Upper lobe of right lung (tissue), 1 donor: Measurements from ENCODE around the gene DPY19L1. TPM values are rescaled to one million over a fixed set of nuclear protein-coding genes. Genes with fewer than 3 reads are reported as not detected.
"Not testable (repeated sequence)": the region's sequence is repeated elsewhere in the genome, so short reads cannot be mapped to it uniquely, and the experiment has no call there.

ENCODE experiments used
- ATAC-seq: fragments of 200-7000 bp; cut with Tn5 transposase; one replicate; pipeline ENCODE4 v1.9.1; 2020; ENCODE audit warnings: mild to moderate bottlenecking, moderate library complexity
- DNase-seq: peaks from one replicate; pipeline ENCODE4 v3.0.0-alpha.2; 2020
- H3K27ac ChIP-seq: fragments of 200-600 bp; one replicate; pipeline ENCODE4 v1.8.0; 2022
- H3K27me3 ChIP-seq: fragments of 200-600 bp; one replicate; pipeline ENCODE4 v1.8.0; 2022; ENCODE audit warnings: mild to moderate bottlenecking
- H3K36me3 ChIP-seq: fragments of 200-600 bp; one replicate; pipeline ENCODE4 v1.8.0; 2022
- H3K4me1 ChIP-seq: fragments of 200-600 bp; one replicate; pipeline ENCODE4 v1.8.0; 2022
- H3K4me3 ChIP-seq: fragments of 200-600 bp; one replicate; pipeline ENCODE4 v1.8.0; 2022; ENCODE audit warnings: mild to moderate bottlenecking
- H3K9me3 ChIP-seq: fragments of 200-600 bp; one replicate; pipeline ENCODE4 v1.8.0; 2022
- intact Hi-C: fragments of 100-400 bp; cut with DNase I; formaldehyde crosslinking; loops from one replicate; pipeline ENCODE4 v1.11.0; 2022
- total RNA-seq: library from RNA; stranded (reverse); fragmentation: NEBNext Ultra II Directional; extraction: Animal tissue kit (Norgen Biotek cat#: 25700); gene quantifications from one replicate; pipeline ENCODE4 v1.2.1, GENCODE V29; 2021
- TF ChIP-seq, protein P1 (sequence below): fragments of 200-600 bp; IDR thresholded peaks from one replicate; pipeline ENCODE4 v1.8.0; 2022; ENCODE audit warnings: antibody characterized with exemption
- donor health status: DM: no; HTN: yes; CAD: no; lungs with severe emphysema.

Gene DPY19L1
- total RNA-seq, 1 donor from 2014 or later = 52.0 TPM

DNA sequence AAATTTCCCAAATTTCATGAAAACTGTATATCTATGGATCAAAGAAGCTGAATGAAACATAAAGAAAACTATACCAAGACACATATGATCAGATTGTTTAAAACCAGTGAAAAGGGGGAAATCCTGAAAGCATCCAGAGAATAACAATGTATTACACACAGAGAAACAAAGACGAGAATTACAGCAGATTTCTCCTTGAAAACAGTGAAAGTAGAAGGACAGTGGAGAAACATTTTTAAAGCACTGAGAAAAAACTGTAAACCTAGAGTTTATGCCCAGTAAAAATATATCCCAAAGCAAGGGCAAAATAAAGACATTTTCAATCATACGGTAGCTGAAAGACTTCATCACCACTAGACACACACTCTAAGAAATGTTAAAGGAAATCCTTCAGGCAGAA lies 121.0 kb downstream of the DPY19L1 start:
- Histone ChIP-seq H3K9me3 (peaks cover 5% of the 10 kb centered on the region), H3K4me3 (no peak overlapping the region), H3K27ac (no peak overlapping the region), H3K4me1 (no peaks in the 10 kb centered on the region), H3K36me3 (no peaks in the 10 kb centered on the region), H3K27me3 (no peaks in the 10 kb centered on the region)
- intact Hi-C loops = no loop called here
- DNase-seq (no peak), ATAC-seq (no peak)
- TF ChIP-seq, protein P1, sequence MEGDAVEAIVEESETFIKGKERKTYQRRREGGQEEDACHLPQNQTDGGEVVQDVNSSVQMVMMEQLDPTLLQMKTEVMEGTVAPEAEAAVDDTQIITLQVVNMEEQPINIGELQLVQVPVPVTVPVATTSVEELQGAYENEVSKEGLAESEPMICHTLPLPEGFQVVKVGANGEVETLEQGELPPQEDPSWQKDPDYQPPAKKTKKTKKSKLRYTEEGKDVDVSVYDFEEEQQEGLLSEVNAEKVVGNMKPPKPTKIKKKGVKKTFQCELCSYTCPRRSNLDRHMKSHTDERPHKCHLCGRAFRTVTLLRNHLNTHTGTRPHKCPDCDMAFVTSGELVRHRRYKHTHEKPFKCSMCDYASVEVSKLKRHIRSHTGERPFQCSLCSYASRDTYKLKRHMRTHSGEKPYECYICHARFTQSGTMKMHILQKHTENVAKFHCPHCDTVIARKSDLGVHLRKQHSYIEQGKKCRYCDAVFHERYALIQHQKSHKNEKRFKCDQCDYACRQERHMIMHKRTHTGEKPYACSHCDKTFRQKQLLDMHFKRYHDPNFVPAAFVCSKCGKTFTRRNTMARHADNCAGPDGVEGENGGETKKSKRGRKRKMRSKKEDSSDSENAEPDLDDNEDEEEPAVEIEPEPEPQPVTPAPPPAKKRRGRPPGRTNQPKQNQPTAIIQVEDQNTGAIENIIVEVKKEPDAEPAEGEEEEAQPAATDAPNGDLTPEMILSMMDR = no peak

DNA sequence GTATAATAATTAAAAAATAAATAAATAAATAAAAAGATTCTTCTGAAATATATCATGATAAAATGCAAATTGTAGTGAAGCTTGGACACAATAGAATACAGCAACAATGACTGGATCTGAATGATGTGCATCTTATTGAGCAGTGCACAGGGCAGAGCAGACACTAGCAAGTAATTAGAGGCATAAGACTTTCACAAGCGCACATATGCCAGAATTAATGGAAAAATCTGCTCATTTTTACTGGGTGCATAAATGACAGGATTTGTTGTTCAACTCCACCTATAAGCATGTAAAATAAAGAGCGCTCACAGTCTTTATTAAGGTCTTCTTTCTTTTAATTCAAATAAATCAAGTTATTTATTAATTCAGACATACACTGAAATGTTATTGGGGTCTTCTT lies 125.0 kb downstream of the DPY19L1 start:
- DNase-seq (no peak), ATAC-seq (no peak)
- TF ChIP-seq, protein P1 = no peak
- Histone ChIP-seq H3K36me3 (no peaks in the 10 kb centered on the region), H3K27me3 (no peaks in the 10 kb centered on the region), H3K9me3 (peaks cover 5% of the 10 kb centered on the region), H3K27ac (no peak overlapping the region), H3K4me1 (no peaks in the 10 kb centered on the region), H3K4me3 (no peak overlapping the region)
- intact Hi-C loops = no loop called here

DNA sequence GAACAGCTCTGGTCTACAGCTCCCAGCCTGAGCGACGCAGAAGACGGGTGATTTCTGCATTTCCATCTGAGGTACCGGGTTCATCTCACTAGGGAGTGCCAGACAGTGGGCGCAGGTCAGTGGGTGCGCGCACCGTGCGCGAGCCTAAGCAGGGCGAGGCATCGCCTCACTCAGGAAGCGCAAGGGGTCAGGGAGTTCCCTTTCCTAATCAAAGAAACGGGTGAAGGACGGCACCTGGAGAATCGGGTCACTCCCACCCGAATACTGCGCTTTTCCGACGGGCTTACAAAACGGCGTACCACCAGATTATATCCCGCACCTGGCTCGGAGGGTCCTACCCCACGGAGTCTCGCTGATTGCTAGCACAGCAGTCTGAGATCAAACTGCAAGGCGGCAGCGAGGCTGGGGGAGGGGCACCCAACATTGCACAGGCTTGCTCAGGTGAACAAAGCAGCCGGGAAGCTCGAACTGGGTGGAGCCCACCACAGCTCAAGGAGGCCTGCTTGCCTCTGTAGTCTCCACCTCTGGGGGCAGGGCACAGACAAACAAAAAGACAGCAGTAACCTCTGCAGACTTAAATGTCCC lies 130.9 kb downstream of the DPY19L1 start:
- intact Hi-C loops, H3K27me3 ChIP-seq, H3K9me3 ChIP-seq, H3K4me1 ChIP-seq, H3K27ac ChIP-seq, H3K36me3 ChIP-seq, ATAC-seq, DNase-seq: not testable (repeated sequence)
- H3K4me3 ChIP-seq = peak overlapping the region; percentile 10

DNA sequence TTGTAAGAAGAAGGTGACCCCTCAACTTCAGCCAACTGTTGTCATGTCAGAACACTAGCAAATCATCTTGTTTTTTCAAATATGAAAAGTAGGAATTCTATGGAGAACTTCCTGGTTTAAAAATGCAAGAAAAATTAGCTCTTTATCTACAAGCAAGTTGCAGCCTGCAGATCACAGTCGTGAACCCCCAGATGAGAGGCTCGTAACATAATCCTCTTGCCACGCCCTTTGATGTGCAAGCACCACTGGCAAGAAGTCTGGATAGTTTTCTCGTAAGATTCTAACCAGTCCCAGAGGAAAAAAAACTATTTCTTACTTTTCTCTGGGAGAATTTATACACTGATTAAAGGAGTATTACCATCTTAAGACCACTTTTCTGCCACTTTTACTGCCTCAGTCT lies 132.3 kb downstream of the DPY19L1 start:
- DNase-seq (no peak), ATAC-seq (no peak)
- Histone ChIP-seq H3K27me3 (no peaks in the 10 kb centered on the region), H3K9me3 (no peaks in the 10 kb centered on the region), H3K36me3 (no peaks in the 10 kb centered on the region), H3K4me3 (no peak overlapping the region), H3K27ac (no peak overlapping the region), H3K4me1 (no peaks in the 10 kb centered on the region)
- intact Hi-C loops = no loop called here
- TF ChIP-seq, protein P1 = no peak

DNA sequence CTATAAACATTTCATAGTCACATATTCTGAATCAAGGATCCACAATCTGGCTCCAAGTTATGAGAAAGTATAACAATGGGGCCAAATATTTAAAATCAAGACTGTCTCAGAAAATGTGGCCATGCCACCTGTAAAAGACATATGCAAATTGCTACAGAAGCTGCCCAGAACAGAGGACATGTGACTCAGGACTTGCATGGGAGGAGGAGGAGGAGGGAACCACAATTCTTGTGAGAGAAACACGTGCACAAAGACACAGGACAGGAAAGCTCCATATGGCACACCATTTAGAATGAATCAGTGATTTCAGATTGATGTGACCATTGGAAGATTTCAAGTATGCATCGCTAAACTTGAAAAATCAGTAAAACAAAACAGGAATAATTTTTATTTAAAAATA lies 133.4 kb downstream of the DPY19L1 start:
- ATAC-seq = not testable (repeated sequence)

DNA sequence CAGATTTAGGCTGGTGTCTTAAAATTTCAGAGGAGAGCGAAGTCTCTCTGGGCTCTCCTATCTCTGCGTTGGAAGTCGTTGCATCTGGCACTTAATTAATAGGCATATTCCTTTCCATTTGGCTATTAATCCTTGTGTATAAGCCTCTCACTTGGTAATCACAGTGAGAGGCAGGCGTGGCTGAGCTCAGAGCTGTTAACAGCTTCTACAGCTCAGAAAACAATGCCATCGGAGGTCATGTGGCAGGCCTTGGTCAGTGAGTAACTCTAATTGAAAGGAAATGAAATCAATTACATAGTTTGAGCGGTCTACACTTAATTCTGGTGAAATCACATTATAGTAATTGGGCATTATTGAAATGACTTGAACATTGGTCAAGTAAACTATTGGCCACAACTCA lies 135.1 kb downstream of the DPY19L1 start:
- H3K27ac ChIP-seq = no peak overlapping the region
- H3K27me3 ChIP-seq = no peaks in the 10 kb centered on the region
- H3K4me3 ChIP-seq = no peak overlapping the region
- no peak for ATAC-seq
- no peaks in the 10 kb centered on the region for H3K9me3 ChIP-seq
- no peaks in the 10 kb centered on the region for H3K4me1 ChIP-seq
- TF ChIP-seq, protein P1 = no peak
- no peak for DNase-seq
- no peaks in the 10 kb centered on the region for H3K36me3 ChIP-seq
- intact Hi-C loops = no loop called here

More for the DNA sequence above, 133.4 kb downstream of the DPY19L1 start:
- H3K4me1 ChIP-seq, H3K36me3 ChIP-seq, H3K27me3 ChIP-seq, DNase-seq, H3K4me3 ChIP-seq, intact Hi-C loops, H3K27ac ChIP-seq, H3K9me3 ChIP-seq: not testable (repeated sequence)

DNA sequence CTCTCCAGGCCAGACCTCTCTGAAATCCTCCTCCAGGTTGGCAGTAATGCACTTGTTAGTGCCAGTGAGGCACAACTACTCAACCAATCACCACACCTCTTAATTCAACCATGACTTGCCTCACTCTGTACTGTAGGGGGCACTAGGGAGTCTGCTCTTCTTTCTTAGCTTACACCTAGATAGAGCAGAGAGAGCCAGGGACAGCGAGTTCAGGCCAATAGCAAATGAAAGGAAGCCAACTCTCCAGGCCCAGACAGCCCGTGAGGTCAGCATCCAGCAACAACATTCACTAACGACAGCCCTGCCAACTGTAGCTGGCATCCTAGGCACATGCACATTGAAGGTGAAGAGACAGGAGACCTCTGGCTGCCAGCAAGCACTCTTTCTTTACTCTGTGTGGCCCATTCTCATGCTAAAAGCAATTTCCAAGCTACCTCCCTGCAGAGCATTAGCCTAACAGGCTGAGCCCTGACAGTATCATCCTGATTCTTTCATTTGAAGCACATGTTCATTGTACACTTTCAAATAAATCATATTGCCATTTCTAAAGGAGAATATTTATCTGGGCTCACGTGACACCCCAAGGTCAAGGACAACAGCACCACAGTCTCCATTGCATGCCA lies 136.3 kb downstream of the DPY19L1 start:
- ATAC-seq (peak; percentile 35), DNase-seq (no peak)
- Histone ChIP-seq H3K9me3 (no peaks in the 10 kb centered on the region), H3K36me3 (no peaks in the 10 kb centered on the region), H3K27ac (no peak overlapping the region), H3K4me1 (no peaks in the 10 kb centered on the region), H3K27me3 (no peaks in the 10 kb centered on the region), H3K4me3 (no peak overlapping the region)
- intact Hi-C loops = no loop called here
- TF ChIP-seq, protein P1 = peak; percentile 4
